ENCODE measurements around the gene RAB38. TPM values are rescaled to one million over a fixed set of nuclear protein-coding genes. Genes with fewer than 3 reads are reported as not detected.
A peak's percentile ranks its signal among the peaks of the same experiment; 100 is the strongest.

The RAB38 gene
- total RNA-seq, result 1 to 10 TPM in 3 of 4 donors, not detected in 1; 1.1 to 1.7 (median 1.2) TPM
- 1 to 10 TPM in 2 of 3 donors, under 1 TPM in 1; 0.92 to 1.3 (median 1.2) TPM for polyA plus RNA-seq

DNA sequence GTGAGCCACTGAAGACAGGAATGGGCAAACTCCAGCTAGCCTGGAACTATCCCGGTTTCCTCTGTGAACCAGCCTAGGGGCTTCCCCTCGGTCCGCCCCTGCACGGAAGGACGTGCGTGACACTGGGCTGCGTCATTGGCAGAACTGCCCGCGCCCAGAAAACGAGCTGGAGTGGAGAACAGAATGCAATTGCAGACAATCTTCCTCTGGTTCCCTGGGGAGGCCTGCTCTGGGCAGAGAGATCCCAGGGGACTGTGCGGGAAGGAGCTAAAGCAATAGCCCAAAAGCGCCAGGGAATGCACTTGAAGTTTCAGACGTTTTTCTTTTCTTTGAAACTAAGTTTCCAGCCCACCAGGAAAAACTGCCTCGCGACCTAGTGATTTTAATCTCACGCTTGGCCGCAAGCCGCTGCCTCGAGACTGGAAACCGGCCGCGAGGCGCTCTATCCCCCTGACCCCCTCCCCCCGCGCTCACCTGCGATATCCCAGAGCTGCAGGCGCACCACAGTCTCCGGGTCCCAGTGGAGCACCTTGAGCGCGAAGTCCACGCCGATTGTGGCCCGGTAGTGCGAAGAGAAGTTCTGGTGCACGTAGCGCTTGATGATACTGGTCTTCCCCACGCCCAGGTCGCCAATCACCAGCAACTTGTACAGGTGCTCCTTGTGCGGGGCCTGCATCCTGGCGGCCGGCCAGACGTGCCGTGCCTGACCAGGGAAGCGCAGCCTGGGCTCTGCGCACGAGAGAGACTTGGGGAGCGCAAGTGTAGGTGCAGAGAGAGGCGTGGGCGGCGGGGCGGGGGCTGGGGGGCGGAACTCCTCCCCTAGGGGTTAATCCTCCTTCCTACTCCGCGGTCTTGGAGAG, at the start of gene RAB38:
TSS of gene RAB38 (minus strand) at position 735 of the 860 bp plus-strand sequence. CDS start at position 676, 59 bp downstream.
- 1 to 2% methylated on average over 54 of the region's 54 CpGs for WGBS, 2 donors
- intact Hi-C loops (cut with DNase I), result loop anchor here (5.0 kb wide), 2 partner anchors 127 to 162 kb away; partner anchors contain the start of gene CTSC

DNA sequence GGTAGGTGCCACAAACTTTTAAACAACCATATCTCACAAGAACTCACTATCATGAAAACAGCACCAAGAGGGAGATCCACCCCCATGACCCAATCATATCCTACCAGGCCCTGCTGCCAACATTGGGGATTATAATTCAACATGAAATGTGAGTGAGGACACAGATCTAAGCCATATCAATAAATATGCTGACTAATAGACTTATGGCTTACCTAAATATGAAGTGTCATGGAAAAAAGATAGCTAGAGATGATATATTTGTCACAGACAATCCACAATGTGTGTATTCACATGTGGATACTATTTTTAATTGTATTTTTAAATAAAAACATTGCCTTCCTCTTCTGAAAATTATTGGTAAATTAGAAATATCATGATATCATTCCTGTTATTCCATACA, 38.2 kb upstream of the RAB38 start:
- no peaks in the 10 kb centered on the region for H3K27me3 ChIP-seq
- no peaks in the 10 kb centered on the region for H3K4me1 ChIP-seq
- no peak overlapping the region for H3K4me3 ChIP-seq
- no peak overlapping the region for H3K27ac ChIP-seq
- no peak for DNase-seq
- no peak for TF ChIP-seq CTCF (IDR thresholded peaks at IDR 0.05)
- TF ChIP-seq POLR2AphosphoS5 (IDR thresholded peaks at IDR 0.05), result no peak
- no peak for TF ChIP-seq EP300 (IDR thresholded peaks at IDR 0.05)
- TF ChIP-seq POLR2A (IDR thresholded peaks at IDR 0.05), result no peak
- H3K36me3 ChIP-seq, result no peaks in the 10 kb centered on the region
- intact Hi-C loops (cut with DNase I), result no loop called here
- no peaks in the 10 kb centered on the region for H3K9me3 ChIP-seq

More for the DNA sequence above, at the start of gene RAB38:
- TF ChIP-seq POLR2A (IDR thresholded peaks at IDR 0.05), result peak in 1 of 2 donors; percentile 14
- peak; percentile 17 to 70 (median 58) for TF ChIP-seq POLR2AphosphoS5 (IDR thresholded peaks at IDR 0.05)
- no peak for TF ChIP-seq EP300 (IDR thresholded peaks at IDR 0.05)
- TF ChIP-seq CTCF (IDR thresholded peaks at IDR 0.05), result no peak
- peaks cover 0 to 36% (median 32%) of the 10 kb centered on the region in 4 donors for H3K4me1 ChIP-seq
- H3K9me3 ChIP-seq, result no peaks in the 10 kb centered on the region
- peak; percentile 85 for DNase-seq
- no peaks in the 10 kb centered on the region for H3K27me3 ChIP-seq
- H3K36me3 ChIP-seq, result no peaks in the 10 kb centered on the region
- H3K4me3 ChIP-seq, result peak within 1 kb of the TSS; percentile 15 to 49 (median 44)
- H3K27ac ChIP-seq, result peak within 1 kb of the TSS; percentile 0 to 60 (median 27)

DNA sequence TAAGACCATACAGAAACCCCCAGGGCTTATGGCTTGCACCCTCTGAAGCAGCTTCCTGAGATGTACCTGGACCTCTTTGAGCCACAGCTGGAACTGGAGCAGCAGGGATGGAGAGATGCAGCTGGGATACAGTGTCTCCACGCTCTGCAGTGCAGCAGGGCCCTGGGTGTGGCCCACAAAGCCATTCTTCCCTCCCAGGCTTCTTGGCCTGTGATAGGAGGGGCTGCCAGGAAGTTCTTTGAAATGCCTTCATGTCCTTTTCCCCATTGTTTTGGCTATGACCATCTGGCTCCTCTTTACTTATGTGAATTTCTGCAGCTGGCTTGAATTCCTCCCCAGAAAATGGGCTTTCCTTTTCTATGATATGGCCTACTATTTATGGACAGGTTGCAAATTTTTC, 37.1 kb upstream of the RAB38 start:
- WGBS, 2 donors, result 44 to 54% methylated on average over 1 of the region's 1 CpG
- intact Hi-C loops (cut with DNase I), result no loop called here
- H3K9me3 ChIP-seq, result no peaks in the 10 kb centered on the region

GRCh38 chr11:88208745-88209144, 33.5 kb upstream of the RAB38 start:
- no peaks in the 10 kb centered on the region for H3K36me3 ChIP-seq
- no peak overlapping the region for H3K4me3 ChIP-seq
- intact Hi-C loops (cut with DNase I), result no loop called here
- no peak for DNase-seq
- TF ChIP-seq CTCF (IDR thresholded peaks at IDR 0.05) (no peak), POLR2A (IDR thresholded peaks at IDR 0.05) (no peak), EP300 (IDR thresholded peaks at IDR 0.05) (no peak), POLR2AphosphoS5 (IDR thresholded peaks at IDR 0.05) (no peak)
- H3K27ac ChIP-seq, result no peak overlapping the region
- no peaks in the 10 kb centered on the region for H3K9me3 ChIP-seq
- 56 to 64% methylated on average over 2 of the region's 2 CpGs for WGBS, 2 donors
- peaks cover 0 to 4% (median 0%) of the 10 kb centered on the region in 4 donors for H3K4me1 ChIP-seq
- H3K27me3 ChIP-seq, result no peaks in the 10 kb centered on the region

More for the DNA sequence above, 37.1 kb upstream of the RAB38 start:
- H3K4me1 ChIP-seq, result no peaks in the 10 kb centered on the region
- H3K27me3 ChIP-seq, result no peaks in the 10 kb centered on the region
- H3K36me3 ChIP-seq, result no peaks in the 10 kb centered on the region
- TF ChIP-seq POLR2AphosphoS5 (IDR thresholded peaks at IDR 0.05) (no peak), POLR2A (IDR thresholded peaks at IDR 0.05) (no peak), EP300 (IDR thresholded peaks at IDR 0.05) (no peak), CTCF (IDR thresholded peaks at IDR 0.05) (no peak)
- H3K4me3 ChIP-seq, result no peak overlapping the region
- no peak overlapping the region for H3K27ac ChIP-seq
- DNase-seq, result no peak
